Stimulated activated CD8-positive, alpha-beta memory T cell treated with anti-CD3 and anti-CD28 coated beads, Interleukin-4, amount 100 ng/mL, for 1 hour (primary cell): ENCODE data around the gene HK3.

Experiments
- DNase-seq, 2 donors: peaks; one replicate each; pipeline ENCODE4 v3.0.0-alpha.2; 2020; ENCODE audit warnings: low read depth in 2 of 2, low spot score in 1 of 2

Gene HK3

DNA sequence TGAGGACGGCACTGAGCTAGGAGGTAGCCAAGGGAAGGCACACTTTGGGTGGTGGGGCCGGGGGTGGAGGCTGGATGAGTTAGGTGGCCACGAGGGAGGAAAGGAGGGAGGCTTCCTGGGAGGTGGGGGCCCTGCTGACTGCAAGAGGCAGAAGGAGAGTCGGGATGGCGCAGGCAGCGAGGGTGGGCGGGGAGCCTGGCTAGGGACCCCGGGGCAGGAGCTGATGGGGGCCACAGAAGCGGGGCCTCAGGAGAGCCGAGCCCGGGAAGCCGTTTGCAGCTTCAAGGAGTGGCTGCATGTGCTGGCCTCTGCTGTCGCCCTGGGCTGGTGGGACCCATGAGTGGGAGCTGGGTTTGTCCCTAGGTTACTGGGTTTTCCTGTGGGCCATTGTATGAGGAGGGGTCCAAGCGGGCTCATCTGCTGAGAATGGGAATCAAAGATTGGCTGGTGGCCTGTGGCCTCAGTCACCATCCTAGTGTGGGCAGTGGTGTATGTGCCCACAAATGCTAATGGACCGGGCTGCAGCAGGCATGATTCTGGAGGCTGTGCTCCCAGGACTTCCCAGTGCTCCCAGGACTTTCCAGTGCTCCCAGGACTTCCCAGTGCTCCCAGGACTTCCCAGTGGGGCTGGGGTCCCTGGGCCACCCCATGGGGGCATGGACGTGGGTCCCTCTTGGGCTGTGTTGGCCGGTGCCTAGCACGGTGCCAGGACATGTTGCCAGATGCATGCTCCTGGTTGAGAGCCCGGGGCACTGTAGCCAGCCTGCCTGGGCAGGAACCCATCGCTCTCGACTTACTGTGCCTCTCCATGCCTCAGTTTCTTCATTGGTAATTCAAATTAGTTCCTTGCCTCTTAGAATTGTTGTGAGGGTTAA lies 48.5 kb downstream of the HK3 start:
- no peak for DNase-seq

DNA sequence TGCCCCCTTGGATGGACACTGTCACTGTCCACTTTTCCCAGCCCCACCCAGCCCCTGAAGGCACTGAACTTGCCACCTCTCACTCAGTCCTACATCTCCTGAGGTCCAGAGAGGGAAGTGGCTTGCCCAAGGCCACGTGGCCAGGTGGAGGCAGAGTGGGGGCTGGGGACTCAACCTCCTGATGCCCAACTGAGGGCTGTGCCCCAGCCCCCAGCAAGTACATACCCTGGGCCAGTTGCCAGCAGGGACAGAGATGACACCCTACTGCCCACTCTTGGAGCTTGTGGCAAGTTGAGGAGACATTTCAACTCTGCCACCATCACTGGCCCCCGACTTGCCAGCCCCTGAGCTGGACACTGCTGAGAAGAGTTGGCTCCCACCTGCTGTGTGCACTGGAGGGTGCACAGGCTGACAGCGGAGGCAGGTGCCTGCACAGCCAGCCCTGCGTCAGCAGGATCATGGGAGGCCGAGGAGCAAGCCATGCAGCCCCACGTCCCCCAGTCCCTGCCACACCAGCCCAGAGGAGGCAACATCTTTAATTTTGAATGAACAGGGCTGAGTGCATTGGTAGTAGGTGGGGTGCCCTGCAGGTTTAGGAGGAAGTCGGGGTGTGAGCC lies 49.4 kb downstream of the HK3 start:
- no peak for DNase-seq

DNA sequence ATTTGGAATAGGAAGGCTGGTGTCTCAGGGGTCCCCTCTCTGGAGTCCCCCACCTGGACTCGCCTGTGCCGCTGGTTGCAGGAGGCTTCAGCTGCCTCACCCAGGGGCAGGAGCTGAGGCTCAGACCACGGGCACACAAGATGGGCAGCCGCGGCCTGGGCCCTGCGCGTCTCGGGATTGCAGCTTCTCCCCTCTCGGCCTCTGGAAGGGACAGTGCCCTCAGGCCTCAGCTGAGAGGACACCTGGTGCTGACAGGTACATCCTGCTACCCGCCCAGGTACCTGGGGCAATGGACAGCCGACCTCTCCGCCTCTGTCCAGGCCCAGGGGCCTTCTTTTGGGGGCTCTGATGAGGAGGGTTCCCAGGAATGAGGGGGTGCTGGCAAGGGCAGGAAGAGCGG lies 50.5 kb downstream of the HK3 start:
- DNase-seq, result no peak

- DNase-seq, result no peak
Measured at GRCh38 chr5:176847726-176848290, 51.3 kb downstream of the HK3 start.

DNA sequence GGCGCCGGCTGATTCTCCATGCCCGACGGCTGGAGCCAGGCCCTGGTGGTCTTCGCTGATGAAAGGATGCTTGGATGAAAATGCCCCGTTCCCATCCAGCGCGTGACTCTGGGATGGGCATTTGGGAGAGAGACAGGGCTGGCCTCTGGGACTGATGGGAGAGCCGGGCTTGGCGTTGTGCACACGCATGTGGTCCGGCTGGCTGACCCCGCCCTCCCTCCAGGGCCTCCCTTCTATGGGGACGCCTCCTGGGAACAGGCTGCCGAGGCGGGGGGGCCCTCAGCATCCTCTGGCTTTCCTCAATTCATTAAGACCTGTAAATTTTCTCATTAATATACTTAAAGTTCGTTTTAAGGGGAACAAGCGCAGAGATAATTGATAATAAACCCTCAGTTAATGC lies 52.0 kb downstream of the HK3 start:
- no peak for DNase-seq

GRCh38 chr5:176846335-176847140 lies 52.6 kb downstream of the HK3 start:
- no peak for DNase-seq

GRCh38 chr5:176845392-176845713 lies 53.8 kb downstream of the HK3 start:
- DNase-seq, result no peak

DNA sequence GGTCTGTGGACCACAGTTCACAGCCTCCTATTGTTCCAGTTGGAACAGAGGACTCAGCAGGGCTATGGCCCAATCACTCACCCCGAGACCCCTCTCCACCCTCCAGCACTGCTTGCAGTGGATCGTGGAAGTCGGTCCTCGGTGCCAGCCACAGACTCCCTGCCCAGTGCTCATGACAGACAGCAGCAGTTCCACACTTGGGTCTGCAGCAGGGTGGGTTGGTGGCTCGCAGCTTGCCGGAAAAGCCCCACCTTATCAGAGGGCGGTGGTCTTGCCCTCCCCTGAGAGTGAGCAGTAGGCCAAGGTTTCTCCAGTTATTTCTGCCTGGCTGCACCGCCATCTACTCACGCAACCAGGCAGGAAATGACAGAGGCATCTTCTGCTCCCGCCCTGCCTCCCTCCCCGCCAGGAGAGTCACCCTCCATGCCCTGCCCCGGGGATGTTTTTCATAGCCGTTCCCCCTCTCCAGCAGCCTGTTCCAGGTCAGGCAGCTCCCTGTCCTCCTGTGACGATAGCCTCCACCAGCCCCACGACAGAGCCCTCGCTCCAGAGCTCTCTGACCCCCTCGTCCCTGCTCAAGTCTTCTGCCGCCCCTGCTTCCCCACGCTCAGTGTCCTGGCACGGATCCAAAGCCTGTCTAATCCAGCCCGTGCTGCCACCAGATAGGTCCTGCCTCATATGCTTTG lies 54.3 kb downstream of the HK3 start:
- no peak for DNase-seq

- no peak for DNase-seq
Measured at GRCh38 chr5:176844281-176844680, 54.9 kb downstream of the HK3 start.

DNA sequence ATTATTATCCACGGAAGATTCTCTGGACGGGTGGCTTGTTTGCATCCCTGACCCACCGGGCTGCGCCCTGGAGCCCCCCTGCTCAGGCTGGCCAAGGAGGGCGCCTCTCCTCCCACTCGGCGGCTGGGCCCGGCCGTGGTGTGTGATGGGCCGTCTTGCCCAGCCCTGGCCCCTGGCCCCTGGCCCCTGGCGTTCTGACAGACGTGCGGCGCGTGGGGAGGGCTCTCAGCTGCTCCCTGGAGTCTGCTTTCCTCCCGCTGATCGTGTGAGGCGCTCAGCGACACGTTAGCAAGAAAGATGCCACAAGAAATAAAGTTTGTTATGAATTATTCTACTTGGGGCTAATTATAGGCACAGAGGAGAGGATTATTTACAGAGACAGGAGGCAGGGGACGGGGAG lies 55.5 kb downstream of the HK3 start:
- no peak for DNase-seq

DNA sequence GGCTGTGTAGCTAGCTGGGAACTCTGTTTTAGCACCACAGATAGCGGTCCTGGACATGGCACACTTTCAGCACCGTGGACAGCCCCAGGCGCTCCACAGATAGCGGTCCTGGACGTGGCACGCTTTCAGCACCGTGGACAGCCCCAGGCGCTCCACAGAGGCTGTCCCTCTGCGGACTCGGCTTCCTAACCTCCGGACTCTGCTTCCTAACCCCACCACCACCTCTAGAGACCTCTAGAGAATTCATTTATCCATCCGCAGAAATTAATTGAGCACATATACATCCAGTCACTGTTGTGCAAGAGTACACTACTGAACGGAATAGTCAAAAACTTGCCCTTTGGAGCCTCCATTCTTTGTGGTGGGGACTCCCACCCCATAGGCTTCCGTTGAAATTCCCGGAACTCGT lies 61.4 kb downstream of the HK3 start:
- DNase-seq, result peak; percentile 7 to 23

DNA sequence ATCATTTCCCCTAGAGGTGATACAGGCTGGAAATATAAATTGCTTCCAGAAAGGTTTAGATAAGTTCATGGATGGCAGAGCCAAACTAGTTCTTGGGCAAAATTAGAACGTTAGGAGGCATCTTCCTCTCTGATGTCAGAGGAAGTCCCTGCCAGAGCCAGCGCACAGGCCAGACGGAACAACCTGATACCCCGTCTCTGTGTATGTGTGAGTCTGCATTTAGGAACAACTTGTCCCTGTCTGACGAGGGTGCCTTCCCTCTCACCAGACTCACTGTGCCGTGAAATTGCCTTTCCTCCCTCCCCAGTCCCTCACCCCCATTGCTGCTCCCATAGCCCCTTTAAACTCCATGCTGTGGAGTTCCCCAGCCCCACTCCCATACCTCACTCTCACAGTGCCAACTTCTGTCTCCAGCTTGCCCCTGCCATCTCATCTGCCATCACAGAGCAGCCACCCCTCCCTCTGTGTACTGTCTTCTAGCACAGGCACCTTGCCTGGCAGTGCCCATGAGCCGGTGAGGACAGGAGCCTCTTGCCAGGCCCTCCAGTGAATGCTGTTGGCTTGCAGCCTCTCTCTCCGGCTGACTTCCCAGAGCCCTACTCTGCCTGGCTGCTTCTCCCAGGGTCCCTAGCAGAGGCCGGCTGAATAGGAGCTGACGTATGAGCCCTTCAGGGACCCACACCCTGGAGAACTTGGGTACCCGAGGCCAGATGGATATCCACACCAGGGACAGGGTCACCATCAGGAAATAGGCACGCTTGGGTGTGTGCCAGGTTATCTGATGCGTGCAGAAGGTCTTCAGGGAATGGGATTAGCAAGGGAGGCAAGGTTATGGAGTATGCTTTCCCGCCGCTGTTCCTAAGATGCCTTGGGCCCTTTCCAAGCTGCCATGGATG lies 62.1 kb downstream of the HK3 start:
- no peak for DNase-seq

GRCh38 chr5:176835918-176836317 lies 63.2 kb downstream of the HK3 start:
- DNase-seq, result no peak

DNA sequence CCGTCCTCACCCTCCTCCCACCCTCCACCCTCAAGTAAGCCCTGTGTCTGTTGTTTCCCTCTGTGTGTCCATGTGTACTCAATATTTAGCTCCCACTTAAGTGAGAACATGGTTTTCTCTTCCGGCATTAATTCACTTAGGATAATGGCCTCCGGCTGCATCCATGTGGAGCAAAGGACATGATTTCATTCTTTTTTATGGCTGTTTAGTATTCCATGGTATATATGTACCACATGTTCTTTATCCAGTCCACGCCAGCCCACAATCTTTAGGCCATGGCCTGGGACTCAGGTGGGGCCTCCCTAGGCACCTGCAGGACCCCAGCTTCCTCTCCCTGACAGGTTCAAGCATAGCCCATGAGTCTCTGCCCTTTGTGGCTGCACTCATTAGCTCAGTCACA lies 65.9 kb downstream of the HK3 start:
- no peak for DNase-seq

DNA sequence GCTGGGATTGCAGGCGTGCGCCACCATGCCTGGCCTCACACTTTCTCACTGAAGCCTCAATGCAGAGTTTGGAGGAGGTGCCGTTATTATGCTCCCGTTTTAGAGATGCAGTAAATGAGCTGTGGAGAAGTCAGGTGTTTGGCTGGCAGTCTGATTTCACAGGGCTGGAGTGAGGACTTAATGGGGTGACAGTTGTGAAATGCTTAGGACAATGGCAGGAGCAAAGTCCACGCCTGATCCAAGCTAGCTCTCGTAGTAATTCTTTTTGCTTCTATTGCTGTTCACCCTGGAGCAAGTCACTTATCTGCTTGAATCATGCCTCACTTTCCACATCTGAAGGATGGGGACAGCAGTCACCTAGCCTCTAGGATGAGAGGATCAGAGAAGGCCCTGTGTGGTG lies 67.0 kb downstream of the HK3 start:
- DNase-seq, result no peak

DNA sequence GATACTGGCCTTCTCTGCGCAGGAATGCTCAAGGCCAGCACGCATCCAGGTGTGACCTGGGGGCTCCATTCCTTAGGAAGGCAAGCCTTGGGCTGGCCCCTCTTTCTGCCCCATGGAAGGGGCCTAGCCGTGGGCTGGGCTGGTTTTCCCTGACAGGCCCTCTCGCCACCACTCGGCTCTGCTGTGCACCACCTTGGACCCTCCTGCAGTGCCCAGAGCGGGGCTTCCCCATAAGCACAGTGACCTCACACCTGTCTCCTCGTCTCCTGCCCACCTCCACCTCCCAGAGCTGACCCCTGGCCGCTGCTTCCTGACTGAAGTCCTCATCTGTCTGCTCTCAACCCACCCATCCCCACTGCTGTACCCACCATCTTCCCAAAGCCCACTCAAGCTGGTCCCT lies 67.7 kb downstream of the HK3 start:
- DNase-seq, result no peak

- DNase-seq, result no peak
Measured at GRCh38 chr5:176830995-176831423, 68.1 kb downstream of the HK3 start.
